Stimulated activated CD8-positive, alpha-beta memory T cell treated with anti-CD3 and anti-CD28 coated beads, Interleukin-4, amount 100 ng/mL, for 4 hours (primary cell): ENCODE measurements around the gene MAP7D1.
"Not testable (repeated sequence)": the region's sequence is repeated elsewhere in the genome, so short reads cannot be mapped to it uniquely, and the experiment has no call there.

ENCODE experiments used
- DNase-seq, 2 donors: peaks; one replicate each; pipeline ENCODE4 v3.0.0-alpha.2; 2020; ENCODE audit warnings: low read depth in 2 of 2, low spot score in 1 of 2

The MAP7D1 gene

DNA sequence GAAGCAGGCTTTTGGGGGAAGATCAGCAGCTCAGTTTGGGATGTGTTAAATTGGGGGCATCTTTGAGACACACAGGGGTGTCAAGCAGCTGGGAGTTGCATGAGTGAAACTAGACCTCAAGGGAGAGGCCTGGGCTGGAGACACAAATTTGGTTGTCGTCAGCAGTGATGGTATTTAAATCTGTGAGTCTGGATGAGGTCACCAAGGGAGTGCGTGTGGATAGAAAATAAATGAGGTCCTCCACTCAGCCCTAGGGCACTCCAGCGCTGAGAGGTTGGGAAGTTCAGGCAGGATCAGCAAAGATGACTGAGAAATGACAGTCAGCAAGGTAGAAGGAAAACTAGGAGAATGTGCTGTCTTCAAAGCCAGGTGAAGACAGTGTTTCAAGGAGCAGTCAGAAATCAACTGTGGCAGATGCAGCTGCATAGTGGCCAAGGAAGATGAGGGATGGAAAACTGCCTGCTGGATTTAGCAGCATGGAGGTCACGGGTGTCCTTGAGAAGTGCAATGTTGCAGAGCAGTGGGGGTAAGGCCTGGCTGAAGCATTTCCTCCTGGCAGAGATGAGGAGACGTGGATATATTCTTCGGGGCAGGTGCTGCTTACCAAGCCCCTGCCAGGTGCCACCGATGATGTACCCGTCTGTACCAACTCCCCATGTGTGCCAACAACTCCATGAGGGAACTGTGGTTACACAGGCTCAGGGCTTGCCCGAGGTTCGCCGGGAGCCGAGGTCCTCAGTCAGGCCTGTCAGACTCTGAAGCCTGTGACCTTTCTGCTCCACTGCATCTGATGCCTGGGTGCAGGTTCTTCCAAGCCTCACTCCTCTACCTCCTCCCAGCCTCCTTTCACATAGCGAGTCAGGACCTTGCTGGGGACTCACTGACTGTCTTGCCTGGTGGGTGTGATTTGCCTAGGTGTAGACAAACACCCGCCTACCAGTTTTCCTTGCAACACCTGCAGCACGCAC lies 11.3 kb downstream of the MAP7D1 start:
- no peak for DNase-seq

DNA sequence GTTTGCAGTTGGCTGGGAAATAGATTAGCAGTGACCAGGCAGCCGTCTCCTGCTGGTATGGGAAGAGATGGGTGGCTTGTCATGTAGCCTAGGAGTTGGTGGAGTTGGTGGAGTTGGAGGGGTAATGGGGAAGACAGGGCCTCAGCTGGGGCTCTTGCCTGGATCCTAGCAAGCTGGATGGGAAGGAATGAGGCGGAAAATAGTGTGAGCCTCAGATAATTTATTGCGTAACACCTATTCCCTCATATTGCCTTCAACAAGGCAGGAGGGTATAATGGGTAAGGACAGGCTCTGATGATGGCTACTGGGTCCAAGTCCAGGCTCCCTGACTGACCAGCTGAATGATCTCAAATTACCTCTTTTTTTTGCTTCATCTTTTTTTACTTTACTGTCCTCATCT lies 12.6 kb downstream of the MAP7D1 start:
- DNase-seq: no peak

DNA sequence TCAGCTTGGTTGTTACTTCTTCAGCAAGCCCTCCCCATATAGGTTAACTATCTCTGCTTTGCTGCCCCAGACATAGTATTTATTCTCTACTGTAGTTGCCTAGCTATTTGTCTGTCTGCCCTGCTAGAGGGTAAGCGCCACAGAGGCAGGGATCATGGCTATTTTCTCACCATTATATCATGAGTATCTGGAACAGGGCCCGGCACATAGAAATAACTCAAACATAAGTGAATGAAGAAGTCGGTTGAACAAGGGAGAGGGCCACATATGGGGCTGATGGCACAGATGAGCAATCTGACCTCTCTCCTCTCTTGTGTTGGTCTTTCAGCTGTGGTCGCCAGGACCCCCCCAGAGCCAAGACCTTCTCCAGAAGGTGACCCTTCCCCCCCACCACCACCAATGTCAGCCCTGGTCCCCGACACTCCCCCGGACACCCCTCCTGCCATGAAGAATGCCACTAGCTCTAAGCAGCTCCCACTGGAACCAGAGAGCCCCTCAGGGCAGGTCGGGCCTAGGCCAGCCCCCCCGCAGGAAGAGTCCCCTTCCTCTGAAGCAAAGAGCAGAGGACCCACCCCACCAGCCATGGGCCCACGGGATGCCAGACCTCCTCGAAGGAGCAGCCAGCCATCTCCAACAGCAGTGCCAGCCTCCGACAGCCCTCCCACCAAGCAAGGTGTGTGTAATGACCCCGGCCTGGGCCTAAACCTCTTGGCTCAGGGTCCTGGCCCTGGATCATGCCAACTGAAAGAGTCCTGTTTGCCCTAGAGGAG lies 14.9 kb downstream of the MAP7D1 start:
- DNase-seq: no peak

DNA sequence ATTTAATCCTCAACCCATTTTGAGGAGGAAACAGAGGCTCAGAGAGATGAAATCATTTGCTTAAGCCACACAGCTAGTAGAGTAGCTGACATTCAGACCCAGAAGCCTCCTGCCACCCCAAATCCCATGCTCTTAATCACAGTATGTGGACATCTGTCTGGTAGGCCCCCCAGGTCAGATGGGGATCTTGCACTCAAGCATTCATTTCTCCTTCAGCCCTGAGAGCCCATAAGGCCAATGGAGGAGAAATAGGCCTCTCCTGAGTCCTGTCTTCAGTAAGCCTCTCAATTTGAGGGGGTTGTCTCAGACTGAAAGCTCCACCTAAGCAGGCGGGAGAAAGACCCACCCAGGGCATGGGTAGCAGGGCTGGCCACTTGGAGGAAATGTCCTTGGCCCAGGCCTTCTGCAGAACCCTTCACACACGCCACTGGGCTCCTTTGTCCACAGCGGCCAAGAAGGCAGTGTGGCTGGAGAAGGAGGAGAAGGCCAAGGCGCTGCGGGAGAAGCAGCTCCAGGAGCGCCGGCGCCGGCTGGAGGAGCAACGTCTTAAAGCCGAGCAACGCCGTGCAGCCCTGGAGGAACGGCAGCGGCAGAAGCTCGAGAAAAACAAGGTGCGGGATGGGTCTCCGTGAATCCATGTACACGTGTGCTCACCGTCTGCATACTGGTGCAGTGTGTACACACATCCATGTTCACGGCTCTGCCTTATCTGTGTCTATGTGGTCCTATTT lies 16.2 kb downstream of the MAP7D1 start:
- DNase-seq: no peak

DNA sequence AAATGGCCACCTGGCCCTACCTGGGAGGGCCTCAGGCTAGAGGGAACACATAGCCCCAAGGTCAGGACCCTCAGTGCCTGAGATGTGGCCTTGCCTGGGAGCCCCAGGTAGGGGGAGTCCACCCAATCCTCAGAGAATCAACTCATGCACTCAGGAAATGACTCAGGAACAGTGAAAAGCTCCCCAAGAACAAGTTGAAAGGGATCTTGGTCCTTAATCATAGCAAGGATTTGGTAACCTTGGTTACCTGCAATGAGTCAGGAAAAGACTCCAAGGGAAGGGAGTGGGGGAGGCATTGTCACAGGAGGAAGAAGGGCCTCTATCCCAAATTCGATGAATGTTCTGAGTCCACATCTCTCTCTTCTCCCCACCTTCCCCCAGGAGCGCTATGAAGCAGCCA lies 17.0 kb downstream of the MAP7D1 start:
- DNase-seq: no peak

DNA sequence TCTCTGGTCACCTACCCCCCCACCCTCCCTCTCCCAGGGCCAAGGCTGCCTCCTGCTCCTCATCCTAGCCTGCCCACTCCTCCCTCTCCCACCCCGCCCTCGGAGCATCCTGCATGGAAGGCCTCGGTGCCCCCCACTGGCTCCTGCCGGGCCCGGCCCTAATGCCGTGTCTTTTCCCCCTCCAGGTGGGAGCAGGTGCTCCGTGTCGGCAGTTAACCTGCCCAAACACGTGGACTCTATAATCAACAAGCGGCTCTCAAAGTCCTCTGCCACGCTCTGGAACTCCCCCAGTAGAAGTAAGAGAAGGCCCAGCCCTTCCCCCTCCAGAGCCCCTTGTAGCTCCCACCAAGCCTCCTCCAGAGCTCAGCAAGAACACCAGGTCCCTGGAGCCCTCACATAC lies 18.8 kb downstream of the MAP7D1 start:
- no peak for DNase-seq

DNA sequence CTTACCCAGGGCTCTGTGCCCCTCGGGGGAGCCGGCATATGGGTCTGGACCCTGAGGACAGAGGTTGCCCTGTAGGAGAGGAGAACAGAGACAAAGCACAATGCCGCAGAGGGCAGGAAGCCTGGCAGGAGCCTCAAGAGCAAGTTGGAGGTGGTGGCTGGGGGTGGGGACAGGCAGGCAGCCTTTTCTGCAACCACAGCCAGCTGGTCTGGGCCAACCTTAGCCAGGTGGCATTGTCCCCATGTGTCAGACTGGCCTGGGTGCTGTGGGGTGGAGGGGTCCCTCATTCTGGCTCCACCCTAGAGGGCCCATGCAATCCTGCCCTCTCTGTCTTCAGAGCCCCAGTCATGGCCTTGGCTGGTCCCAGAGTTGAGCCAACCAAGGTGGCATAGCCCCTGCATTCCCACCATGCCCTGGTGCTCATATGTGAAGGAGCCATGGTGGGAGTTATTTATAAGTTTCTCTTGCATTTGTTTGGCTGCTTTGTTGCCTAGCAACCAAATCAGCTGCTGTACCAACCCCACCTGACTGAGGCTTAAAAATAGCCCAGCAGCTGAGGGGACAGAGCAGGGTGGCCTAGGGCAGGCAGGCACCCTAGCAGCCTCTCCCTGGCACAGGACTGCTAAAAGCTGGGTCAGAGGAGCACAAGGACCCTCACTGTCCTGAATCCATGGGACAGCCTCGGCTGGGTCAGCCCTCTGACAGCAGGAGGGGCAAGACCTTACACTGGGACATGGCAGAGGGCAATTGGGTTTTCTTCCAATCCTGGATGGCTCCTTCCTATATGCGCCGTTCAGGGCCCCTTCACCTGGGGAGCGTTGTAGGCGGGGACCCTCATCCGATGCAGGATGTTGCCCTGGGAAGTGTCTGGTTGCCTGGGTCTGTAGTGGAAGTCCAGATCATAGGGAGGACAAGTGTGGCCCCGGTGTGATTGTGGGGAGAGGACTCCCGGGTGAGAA lies 19.5 kb downstream of the MAP7D1 start:
- DNase-seq: no peak

DNA sequence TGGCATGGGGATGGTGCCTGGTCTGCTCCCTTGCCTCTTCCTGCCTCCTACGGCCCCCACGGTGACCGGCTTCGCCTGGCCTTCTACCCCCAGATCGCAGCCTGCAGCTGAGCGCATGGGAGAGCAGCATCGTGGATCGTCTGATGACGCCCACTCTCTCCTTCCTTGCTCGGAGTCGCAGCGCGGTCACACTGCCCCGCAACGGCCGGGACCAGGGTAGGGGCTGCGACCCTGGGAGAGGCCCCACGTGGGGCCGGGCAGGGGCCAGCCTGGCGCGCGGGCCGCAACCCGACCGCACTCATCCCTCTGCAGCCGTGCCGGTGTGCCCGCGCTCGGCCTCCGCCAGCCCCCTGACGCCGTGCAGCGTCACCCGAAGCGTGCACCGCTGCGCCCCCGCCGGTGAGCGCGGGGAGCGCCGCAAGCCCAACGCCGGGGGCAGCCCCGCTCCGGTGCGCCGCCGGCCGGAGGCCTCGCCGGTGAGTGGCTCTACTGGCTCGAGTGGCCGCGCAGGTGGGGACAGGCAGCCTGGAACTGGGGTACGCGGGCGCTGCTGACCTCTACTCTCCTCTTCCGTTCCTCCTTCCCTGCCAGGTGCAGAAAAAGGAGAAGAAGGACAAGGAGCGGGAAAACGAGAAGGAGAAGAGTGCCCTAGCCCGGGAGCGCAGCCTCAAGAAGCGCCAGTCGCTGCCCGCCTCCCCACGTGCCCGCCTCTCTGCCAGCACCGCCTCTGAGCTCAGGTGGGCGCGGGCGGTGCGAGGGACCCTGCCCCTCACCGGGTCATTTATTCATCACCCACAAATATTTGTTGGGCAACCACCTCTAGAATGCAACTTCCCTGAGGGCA lies 20.4 kb downstream of the MAP7D1 start:
- DNase-seq: no peak

DNA sequence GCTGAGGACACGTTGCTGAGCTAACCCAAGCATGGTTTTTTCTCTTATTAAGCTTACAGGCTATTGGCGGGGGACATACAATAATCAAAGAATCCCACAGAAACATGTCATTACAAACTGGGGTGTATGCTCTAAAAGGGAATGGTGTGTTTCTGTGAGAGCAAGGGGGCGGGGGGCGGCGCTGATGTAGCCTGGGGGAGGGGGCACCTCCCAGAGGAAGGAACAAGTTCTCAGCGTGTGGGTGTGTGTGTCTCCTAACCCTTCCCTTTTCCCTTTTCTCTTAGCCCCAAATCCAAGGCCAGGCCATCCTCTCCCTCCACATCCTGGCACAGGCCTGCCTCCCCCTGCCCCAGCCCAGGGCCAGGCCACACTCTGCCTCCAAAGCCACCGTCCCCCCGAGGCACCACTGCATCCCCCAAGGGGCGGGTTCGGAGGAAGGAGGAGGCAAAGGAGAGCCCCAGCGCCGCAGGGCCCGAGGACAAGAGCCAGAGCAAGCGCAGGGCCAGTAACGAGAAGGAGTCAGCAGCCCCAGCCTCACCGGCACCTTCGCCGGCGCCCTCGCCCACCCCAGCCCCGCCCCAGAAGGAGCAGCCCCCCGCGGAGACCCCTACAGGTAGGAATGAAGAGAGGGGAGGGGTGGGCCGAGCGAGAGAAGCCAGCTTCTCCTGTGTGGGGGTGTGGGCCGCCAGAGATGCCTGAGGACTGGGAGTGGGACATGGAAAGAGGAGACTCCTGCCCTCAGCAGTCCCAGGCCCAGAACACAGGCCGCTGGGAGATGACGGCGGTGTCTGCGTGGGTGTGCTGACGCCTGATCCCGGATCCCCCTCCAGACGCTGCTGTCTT lies 21.9 kb downstream of the MAP7D1 start:
- DNase-seq: no peak

DNA sequence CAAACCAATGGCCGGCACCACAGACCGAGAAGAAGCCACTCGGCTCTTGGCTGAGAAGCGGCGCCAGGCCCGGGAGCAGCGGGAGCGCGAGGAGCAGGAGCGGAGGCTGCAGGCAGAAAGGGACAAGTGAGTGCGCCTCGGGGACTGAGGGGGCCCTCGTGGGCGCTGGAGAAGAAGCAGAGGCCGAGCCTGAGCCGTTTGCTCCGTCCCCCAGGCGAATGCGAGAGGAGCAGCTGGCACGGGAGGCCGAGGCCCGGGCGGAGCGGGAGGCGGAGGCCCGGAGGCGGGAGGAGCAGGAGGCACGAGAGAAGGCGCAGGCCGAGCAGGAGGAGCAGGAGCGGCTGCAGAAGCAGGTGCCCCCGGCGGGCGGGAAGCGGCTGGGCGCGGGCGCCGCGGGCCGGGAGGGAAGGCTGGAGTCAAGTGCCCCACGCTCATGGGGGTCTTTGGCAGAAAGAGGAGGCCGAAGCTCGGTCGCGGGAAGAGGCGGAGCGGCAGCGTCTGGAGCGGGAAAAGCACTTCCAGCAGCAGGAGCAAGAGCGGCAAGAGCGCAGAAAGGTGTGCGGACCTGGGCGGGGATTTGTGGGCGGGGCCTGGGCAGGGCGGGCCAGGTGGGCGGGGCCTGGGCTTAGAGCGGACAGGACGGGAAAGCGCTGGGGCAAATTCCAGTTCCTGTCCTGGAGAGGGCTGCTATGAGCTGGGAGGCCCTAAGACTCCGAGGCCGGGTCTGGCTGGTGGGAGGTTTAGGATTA lies 22.7 kb downstream of the MAP7D1 start:
- DNase-seq: no peak

DNA sequence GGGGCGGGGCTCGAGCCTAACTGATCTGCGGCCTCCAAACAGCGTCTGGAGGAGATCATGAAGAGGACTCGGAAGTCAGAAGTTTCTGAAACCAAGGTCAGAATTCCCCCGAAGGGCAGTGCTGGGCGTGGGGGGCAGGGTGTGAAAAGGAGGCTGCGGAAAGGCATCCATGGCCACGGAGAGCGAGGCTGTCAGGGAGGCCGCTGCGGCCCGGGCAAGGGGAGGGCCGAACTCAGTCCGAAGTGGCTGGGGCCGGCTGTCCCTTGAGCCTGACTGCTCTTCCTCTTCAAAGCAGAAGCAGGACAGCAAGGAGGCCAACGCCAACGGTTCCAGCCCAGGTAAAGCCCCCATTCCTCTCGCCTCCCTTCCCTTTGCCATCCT lies 23.2 kb downstream of the MAP7D1 start:
- DNase-seq: no peak

DNA sequence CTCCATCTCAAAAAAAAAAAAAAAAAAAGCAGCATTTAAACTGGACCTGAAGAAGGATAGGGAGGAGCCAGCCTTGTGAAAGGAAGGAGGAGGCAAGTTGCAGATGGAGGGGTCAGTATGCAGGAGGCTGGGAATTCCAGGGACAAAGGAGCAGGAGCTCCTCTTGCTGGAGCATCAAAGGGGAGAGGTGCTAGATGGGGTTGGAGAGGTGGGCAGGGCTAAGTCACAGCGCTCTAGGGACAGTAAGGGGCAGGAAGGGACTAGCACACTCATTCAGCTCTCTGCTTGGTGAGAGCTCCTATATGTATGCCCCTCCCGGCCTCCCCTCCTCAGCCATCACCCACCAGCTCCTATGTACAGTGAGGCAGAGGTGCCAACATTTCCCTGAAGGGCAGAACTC lies 26.8 kb downstream of the MAP7D1 start:
- DNase-seq: no peak

DNA sequence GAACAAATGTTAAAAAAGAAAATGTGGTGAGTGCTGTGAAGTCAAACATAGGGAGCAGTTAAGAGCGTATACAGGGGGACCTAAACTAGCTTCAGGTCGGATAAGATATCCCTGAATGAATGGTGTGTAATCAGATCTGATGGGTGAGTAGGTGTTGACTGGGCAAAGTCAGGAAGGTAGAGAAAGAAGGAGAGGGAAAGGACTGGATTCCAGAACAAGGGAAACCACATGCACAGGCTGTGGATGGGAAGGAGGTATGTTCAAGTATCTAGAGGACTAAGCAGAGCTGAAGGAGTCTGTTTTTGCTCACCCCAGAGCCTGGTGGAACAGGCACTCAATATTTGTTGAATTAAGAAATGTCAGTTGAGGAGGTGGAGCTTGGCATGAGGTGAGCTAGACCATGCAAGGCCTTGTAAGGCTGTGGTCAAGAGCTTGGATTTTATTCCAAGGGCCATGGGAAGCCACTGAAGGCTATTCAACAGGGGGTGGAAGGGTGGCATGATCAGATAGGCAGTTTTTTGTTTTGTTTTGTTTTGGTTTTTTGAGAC lies 27.4 kb downstream of the MAP7D1 start:
- no peak for DNase-seq

DNA sequence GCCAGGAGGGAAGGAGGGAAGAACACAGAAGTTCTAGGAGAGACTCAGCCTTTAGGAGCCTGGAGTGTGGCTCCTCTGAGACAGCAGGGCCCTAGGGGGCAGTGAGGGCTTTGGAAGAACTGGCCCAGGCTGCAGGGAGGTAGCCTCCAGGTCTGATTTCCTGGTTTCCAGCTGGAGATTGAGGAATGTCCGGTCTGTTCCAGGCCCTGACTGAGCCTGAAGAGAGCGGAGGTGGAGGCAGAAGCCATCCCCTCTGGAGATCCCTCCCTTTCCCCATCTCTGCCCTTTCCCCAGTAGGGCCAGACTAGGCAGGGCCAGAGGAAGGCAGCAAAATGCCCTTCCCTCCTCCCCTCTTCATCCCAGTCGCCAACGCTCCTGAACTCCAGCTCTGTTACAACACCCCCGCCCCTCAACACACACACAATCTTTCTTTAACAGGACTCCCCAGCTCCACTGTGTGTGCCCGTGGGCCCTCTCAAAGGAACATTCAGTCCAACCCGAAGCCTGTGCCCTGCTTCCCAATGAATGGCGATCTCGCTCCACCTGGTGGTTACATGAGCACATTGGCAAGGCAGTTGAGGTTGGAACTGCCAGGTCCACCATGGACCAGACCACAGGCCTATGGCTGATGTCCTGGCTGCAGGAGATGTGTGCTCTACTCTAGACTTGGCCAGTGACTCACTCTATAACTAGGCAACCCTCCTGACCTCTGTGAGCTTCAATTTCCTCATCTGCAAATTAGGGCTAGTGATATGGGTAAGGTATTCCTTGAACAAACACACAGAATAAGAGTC lies 32.0 kb downstream of the MAP7D1 start:
- peak; percentile 53 to 57 for DNase-seq

DNA sequence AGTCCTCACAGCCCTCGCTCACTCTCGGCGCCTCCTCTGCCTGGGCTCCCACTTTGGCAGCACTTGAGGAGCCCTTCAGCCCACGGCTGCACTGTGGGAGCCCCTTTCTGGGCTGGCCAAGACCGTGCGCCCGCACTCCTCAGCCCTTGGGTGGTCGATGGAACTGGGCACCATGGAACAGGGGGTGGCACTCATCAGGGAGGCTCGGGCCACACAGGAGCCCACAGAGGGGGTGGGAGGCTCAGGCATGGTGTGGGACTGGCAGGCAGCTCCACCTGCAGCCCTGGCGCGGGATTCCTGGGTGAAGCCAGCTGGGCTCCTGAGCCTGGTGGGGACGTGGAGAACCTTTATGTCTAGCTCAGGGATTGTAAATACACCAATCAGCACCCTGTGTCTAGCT lies 40.8 kb downstream of the MAP7D1 start:
- not testable (repeated sequence) for DNase-seq

DNA sequence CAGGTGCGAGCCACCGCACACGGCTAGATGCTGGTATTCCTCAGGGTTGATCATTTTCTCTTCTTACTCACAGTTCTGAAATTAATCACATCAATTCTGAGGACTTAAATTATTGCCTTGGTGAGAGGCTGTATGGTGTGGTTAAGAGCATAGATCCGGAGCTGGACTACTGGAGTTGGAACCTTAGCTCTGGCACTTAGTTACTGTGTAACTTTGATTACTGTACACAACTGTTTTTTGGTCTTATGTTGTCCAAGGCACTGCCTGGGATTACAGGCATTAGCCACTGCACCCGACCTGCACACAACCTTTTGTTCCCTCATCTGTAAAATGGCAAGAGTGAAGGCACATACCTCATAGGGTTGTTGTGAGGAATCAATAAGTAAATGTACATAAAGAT lies 42.7 kb downstream of the MAP7D1 start:
- no peak for DNase-seq
